B cell (primary cell): Measurements from ENCODE around the gene ARHGAP30.

Source experiments
- EZH2 ChIP-seq: IDR thresholded peaks from 2 replicates; pipeline ENCODE4 v1.6.1; 2012; ENCODE audit warnings: borderline replicate concordance, low read depth, mild to moderate bottlenecking, moderate library complexity, low read length; ENCODE audit not compliant: insufficient read depth, poor library complexity, severe bottlenecking
- TF ChIP-seq, protein P1 (sequence below): fragments of 200-600 bp; IDR thresholded peaks from one replicate; pipeline ENCODE4 v1.8.0; 2022; ENCODE audit warnings: antibody characterized with exemption, mild to moderate bottlenecking

DNA sequence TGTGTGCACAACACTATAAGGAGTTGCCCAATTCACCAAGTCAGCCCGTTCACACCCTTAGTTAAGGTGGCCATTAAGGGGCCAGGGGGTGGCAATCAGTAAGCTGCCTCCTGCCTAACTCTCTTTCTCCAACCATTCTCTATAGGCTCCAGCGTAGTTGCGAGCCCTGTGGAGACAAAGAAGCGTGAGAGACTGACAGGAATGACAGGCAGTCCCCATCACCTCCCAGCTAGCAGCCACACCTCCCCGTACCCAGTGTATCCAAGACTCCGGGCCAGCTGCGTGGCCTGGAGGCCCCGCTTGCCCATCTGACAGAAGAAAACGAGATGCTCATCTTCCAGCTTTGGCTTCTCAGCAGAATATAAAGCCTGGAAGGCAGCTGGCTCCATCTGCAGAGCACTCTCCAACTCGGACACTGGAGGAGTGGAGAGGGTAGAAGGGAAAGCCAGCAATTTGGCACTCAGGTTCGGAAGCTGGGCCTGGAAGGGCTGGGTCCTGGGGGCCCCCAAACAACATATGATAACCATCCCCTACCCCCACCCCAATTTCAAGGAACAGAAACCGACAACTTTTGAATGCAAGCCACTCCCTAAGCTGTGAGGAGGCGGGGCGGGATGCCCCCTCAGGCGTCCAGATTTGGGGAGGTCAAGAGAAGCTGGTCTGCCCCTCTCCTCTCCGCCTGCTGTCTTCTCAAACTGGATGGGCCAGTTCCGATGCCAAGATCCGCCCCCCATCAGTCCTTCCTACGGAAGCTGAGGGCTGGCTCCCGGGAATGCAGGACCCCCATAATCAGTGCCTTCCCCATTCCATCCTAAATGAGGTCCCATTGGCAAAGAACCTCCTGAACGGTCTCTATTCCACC is 31.8 kb downstream of the ARHGAP30 start:
- TF ChIP-seq, protein P1, sequence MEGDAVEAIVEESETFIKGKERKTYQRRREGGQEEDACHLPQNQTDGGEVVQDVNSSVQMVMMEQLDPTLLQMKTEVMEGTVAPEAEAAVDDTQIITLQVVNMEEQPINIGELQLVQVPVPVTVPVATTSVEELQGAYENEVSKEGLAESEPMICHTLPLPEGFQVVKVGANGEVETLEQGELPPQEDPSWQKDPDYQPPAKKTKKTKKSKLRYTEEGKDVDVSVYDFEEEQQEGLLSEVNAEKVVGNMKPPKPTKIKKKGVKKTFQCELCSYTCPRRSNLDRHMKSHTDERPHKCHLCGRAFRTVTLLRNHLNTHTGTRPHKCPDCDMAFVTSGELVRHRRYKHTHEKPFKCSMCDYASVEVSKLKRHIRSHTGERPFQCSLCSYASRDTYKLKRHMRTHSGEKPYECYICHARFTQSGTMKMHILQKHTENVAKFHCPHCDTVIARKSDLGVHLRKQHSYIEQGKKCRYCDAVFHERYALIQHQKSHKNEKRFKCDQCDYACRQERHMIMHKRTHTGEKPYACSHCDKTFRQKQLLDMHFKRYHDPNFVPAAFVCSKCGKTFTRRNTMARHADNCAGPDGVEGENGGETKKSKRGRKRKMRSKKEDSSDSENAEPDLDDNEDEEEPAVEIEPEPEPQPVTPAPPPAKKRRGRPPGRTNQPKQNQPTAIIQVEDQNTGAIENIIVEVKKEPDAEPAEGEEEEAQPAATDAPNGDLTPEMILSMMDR = no peak
- TF ChIP-seq EZH2 = no peak
